Neural cell (in vitro differentiated cells): ENCODE data around the gene FAM210A.

ENCODE experiments used
- CTCF ChIP-seq: fragments of 450-650 bp; IDR thresholded peaks from 2 replicates; pipeline ENCODE4 v1.5.1; 2014; ENCODE audit warnings: antibody characterized with exemption, mild to moderate bottlenecking, moderate library complexity; ENCODE audit not compliant: poor library complexity, severe bottlenecking
- EP300 ChIP-seq: fragments of 450-650 bp; conservative IDR thresholded peaks from 2 replicates; pipeline ENCODE4 v1.6.1; 2014; ENCODE audit warnings: antibody characterized with exemption, mild to moderate bottlenecking, moderate library complexity; ENCODE audit not compliant: poor library complexity, severe bottlenecking
- EZH2 ChIP-seq: fragments of 200-600, 300-800 bp; shearing (Covaris generic), sonication (generic); IDR thresholded peaks from 2 replicates; pipeline ENCODE4 v1.6.1; 2014; ENCODE audit warnings: antibody characterized with exemption, low read length, borderline replicate concordance, mild to moderate bottlenecking; ENCODE audit not compliant: insufficient read depth, poor library complexity, severe bottlenecking
- MXI1 ChIP-seq: fragments of 450-650 bp; conservative IDR thresholded peaks from 2 replicates; pipeline ENCODE4 v1.6.1; 2014; ENCODE audit warnings: antibody characterized with exemption, mild to moderate bottlenecking; ENCODE audit not compliant: poor library complexity, severe bottlenecking
- POLR2AphosphoS5 ChIP-seq: IDR thresholded peaks from 2 replicates; pipeline ENCODE4 v1.6.1; 2012
- RAD21 ChIP-seq: fragments of 450-650 bp; conservative IDR thresholded peaks from 2 replicates; pipeline ENCODE4 v1.6.1; 2014; ENCODE audit warnings: antibody characterized with exemption, mild to moderate bottlenecking, moderate library complexity
- REST ChIP-seq: IDR thresholded peaks from 2 replicates; pipeline ENCODE4 v1.6.1; 2012; ENCODE audit warnings: borderline replicate concordance
- SMC3 ChIP-seq: fragments of 450-650 bp; conservative IDR thresholded peaks from 2 replicates; pipeline ENCODE4 v1.6.1; 2014; ENCODE audit warnings: antibody characterized with exemption, mild to moderate bottlenecking, moderate library complexity; ENCODE audit not compliant: poor library complexity

GRCh38 chr18:13638719-13639595, 87.4 kb downstream of the FAM210A start:
- no peak for TF ChIP-seq CTCF
- TF ChIP-seq EZH2 = no peak
- no peak for TF ChIP-seq POLR2AphosphoS5
- TF ChIP-seq RAD21 = no peak
- no peak for TF ChIP-seq SMC3
- TF ChIP-seq EP300 = no peak
- TF ChIP-seq MXI1 = no peak
- TF ChIP-seq REST = no peak
